HG03039 (cell line): ENCODE results near the gene ZIC4.

ENCODE experiments used
- ATAC-seq: cut with Tn5 transposase; IDR thresholded peaks from one replicate; pipeline ENCODE4 v1.9.1; 2021; ENCODE audit warnings: mild to moderate bottlenecking, moderate library complexity; ENCODE audit not compliant: unreplicated experiment

ZIC4 gene

DNA sequence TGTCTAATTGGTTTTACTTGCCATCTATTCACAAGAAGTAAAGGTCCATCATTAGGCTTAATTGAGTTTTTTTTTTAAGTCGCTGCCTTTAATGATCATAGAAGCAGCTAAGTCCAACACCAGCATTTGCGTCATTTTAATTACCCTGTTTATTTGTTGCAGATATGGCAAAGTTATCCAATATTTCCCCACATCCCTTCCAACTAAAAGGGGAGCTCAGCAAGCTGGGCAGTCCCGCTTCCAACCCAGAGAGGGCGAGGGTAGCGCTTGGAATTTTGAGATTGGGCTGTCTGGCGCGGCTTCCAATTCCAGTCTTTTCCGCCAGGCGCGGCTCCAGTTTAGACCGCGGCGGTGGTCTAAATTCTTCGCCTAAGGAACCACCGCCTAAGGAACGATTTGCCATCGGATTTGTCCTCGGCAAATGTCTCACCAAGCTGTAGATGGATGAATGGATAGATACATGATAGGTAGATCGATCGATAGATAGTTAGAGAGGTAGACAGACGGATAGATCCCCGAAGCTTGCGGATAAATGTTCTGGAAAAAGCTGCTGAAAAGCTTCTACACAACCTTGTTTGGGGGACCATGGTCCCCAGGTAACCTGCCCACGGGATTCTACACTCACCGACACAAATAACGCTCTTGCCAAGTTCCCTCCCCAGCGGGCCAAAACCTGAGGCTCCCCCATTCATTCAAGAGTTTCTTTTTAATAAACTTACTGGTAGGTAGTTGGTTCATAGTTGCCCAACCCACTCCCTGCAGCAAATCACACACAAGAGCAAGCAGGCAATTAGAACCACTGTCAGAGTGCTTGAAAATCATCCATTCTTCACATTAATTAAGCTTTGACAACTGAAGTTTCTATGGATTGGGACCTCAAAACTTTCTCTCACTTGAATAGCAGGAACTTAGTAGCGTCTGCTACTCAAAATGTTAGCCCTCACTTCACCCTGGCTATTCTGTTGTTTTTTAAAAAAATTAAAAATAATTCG, 49.1 kb downstream of the ZIC4 start:
- ATAC-seq, result no peak

DNA sequence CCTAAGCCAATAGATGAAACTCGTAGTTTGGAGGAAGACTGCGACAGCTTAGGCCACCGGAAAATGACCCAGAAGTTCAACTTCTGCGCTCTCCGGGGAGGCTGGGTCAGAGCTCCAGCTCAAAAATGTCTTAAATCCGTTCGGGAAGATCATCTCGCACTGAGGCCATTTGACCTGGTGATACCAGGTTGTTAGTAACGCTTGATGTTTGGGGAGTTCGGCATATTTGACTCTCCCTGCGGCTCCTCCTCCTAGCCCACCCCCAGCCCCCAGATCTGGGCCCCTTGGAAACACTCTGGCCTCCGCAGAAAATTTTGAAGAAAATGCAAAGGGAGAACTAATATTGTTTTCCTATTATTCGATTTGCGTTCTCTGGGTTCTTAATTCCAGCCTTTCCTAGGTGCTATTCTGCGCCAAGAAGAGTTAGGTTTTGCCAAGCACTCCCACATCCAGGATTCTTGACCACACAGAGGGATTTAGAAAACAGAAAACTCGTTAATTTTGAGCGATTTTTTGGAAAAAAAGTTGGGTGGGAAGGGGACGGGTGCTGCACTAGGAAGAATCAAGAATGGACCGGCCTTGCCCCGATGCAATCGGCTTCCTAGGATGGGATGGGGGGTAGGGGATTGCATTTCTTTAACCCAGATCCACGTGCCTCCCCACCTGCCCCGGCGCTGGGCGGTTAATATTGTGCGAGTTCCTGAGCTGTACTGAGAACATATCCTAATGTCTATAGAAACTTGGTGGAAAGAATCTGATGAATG, 50.0 kb downstream of the ZIC4 start:
- ATAC-seq, result no peak

DNA sequence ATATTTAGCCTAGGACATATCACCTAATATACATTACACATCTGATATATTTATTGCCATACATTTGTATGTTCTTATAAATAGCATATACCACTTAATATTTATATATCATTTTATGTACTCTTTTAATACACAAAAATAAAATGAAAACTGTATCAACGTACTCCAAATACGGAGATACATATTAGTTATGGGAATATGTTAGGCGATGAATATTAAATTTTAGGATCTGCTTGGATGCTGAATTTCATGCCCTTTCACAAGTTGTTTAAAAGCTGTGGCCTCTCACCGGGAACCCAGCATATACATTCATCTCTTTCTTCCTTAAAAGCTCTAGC, 50.6 kb downstream of the ZIC4 start:
- ATAC-seq, result no peak

DNA sequence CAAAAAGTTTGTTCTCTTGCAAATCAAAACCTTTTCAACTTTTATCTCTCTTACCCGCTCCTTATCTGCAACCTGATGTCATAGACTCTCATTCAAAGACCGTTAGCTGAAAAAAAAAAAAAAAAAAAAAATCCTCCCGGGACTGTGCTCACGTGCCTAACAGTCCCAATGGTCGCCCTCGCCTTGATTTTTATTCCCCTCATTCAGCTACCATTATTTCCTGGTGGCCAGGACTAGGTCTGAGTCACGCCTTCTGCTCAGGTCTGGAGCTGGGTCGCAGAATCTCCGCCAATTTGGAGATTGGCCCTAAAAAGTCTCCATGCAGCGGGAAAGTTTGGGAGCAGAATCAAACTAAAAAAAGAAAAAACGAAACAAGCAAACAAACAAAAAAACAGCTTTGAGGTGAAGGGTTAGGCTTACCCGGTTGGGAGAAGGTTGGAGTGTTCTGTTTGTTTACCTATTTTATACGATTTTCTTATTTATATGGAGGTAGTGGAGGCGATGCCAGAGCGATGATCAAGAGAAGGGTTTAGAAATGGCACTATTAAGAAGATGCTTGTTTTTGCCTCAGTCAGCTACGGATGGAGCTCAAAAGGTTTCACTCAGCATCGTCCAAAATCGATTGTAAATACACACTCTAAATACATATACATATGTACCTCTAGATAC, 51.1 kb downstream of the ZIC4 start:
- no peak for ATAC-seq

- ATAC-seq, result no peak
Observed at GRCh38 chr3:147354623-147355022, 51.7 kb downstream of the ZIC4 start.

DNA sequence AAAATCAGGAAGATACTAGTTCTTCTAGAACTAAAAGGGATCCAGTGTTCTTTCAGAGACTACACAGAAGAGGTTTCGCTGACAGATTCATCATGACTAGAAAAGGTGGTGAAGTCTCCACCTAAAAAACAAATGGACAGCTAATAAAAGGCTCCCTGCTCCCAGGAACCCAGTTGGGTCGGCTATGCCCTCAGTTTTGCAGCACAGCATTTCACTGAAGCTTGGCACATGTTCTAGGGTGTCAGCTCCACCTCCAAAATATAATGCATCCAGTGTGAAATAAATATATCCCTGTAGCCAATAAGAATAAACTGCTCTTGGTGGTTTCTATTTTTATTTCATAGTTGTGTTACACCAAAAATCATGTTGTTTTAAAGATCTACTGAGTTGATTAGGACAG, 55.0 kb downstream of the ZIC4 start:
- no peak for ATAC-seq

- ATAC-seq, result no peak
Observed at GRCh38 chr3:147348976-147349375, 57.4 kb downstream of the ZIC4 start.

GRCh38 chr3:147343926-147344325, 62.4 kb downstream of the ZIC4 start:
- no peak for ATAC-seq

DNA sequence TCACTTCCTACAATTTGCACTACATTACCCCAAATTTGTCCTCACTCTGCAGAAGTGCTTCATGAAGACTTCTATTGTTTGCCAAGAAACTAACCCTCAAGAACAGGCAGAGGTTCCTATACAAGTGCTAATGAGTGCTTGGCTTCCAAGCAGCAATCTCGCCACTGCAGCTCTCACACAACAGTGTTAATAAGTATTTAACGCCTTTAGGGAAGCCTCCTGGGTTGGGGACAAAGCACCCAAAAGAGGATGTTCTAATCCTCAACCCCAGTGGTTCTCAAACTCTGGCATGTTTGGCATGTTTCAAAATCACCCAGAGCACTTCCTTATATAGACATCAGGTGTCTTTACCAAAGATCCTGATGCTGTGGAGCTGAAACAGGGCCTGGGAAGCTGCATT, 64.6 kb downstream of the ZIC4 start:
- no peak for ATAC-seq

DNA sequence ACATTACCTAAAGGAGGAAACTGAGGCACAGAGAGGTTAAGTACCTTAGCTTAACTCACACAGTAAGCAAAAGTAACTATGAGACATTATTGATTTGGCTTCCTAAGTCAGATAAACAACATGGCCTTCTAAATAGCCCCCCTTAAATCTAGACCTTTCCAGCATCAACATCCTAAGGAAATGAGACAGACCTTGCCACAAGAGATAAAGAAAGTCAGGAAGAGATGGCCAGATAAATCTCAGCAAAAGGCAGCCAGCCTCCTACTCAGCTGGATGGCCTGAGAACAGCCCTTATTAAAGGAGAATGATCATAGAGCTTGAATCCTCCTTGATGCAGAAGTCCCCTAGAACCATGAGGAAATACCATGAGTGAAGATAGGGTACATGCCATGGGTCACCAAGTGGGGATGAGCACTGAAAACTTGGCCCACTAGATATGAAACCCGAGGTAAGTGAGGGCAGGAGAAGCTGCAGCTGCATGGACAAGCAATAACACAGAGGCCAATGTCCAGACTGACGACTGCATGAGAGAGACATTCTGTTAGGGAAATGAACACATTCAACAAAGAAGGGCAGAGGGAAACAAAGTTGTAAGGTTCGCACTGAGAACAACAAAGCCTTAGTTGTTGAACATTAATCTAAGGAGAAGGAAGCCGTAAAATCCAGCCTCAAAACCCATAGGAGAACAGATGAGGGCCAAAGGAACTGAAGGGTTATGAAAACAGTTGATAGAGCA, 69.6 kb downstream of the ZIC4 start:
- no peak for ATAC-seq
